B cell (primary cell): ENCODE data around the gene PLK3. TPM values are rescaled to one million over a fixed set of nuclear protein-coding genes. Genes with fewer than 3 reads are reported as not detected.

Experiments
- ATAC-seq: fragments of 200-7000 bp; cut with Tn5 transposase; one replicate; pipeline ENCODE4 v1.10.0; 2021; ENCODE audit warnings: low read depth, mild to moderate bottlenecking, moderate number of reproducible peaks, moderate library complexity
- CTCF ChIA-PET: fragments of 350-600 bp; sonication (Branson Sonifier 250); formaldehyde crosslinking; loops from one replicate; lab custom pipeline; 2021; ENCODE audit warnings: antibody characterized with exemption, inconsistent platforms; lab: Charles Lee
- POLR2A ChIA-PET: fragments of 350-600 bp; sonication (Branson Sonifier 250); formaldehyde crosslinking; loops from one replicate; lab custom pipeline; 2021; ENCODE audit warnings: antibody characterized with exemption; lab: Charles Lee
- DNase-seq: peaks from one replicate; pipeline ENCODE4 v3.0.0; 2013
- H2AFZ ChIP-seq: 2 replicates; pipeline ENCODE4 v1.6.1; 2012; ENCODE audit warnings: mild to moderate bottlenecking, low read depth, low read length; ENCODE audit not compliant: insufficient read depth, poor library complexity, severe bottlenecking
- H3K27ac ChIP-seq, 2 donors: 1 replicate in 1 of 2; 2 replicates in 1 of 2; pipeline ENCODE4 v1.5.1; 2012 to 2013; ENCODE audit warnings: low read length in 2 of 2, mild to moderate bottlenecking in 2 of 2, moderate library complexity in 1 of 2
- H3K27me3 ChIP-seq, 4 experiments: fragments of 200-600 bp in 1 of 4; sonication (generic) in 1 of 4; replicated peaks in 1 of 4; 1 replicate in 2 of 4; 2 replicates in 2 of 4; pipeline versions ENCODE4 v1.6.1 to v1.7.0; 2013 to 2016; ENCODE audit warnings: low read length in 3 of 4, mild to moderate bottlenecking in 2 of 4, mixed read lengths in 1 of 4, moderate library complexity in 1 of 4; ENCODE audit not compliant: insufficient read depth in 4 of 4, control insufficient read depth in 3 of 4; ENCODE audit errors: control extremely low read depth in 1 of 4
- H3K36me3 ChIP-seq, 2 experiments: replicated peaks in 1 of 2; 1 replicate in 1 of 2; 2 replicates in 1 of 2; pipeline versions ENCODE4 v1.6.1 to v1.7.1; 2013; ENCODE audit warnings: low read length in 1 of 2; ENCODE audit not compliant: insufficient read depth in 2 of 2, control insufficient read depth in 1 of 2; ENCODE audit errors: control extremely low read depth in 1 of 2, extremely low read depth in 1 of 2
- H3K4me1 ChIP-seq, 2 donors: fragments of 200-600 bp in 1 of 2; sonication (generic) in 1 of 2; 1 replicate in 1 of 2; 2 replicates in 1 of 2; pipeline versions ENCODE4 v1.5.1 to v1.6.1; 2013 to 2017; ENCODE audit warnings: low read length in 2 of 2; ENCODE audit not compliant: control insufficient read depth in 2 of 2, insufficient read depth in 2 of 2
- H3K4me2 ChIP-seq: replicated peaks from 2 replicates; pipeline ENCODE3; 2012; ENCODE audit warnings: mild to moderate bottlenecking, low read depth, low read length; ENCODE audit not compliant: poor library complexity, severe bottlenecking
- H3K4me3 ChIP-seq, 5 experiments: fragments of 200-600 bp in 1 of 5; sonication (generic) in 1 of 5; 1 replicate in 3 of 5; 2 replicates in 2 of 5; pipeline versions ENCODE4 v1.5.1 to v1.7.0; 2011 to 2016; ENCODE audit warnings: low read length in 4 of 5, mild to moderate bottlenecking in 4 of 5, low read depth in 2 of 5, control low read depth in 1 of 5, moderate library complexity in 1 of 5; ENCODE audit not compliant: insufficient read depth in 1 of 5; ENCODE audit errors: control extremely low read depth in 1 of 5, extremely low read depth in 1 of 5
- H3K79me2 ChIP-seq: fragments of 200-600 bp; sonication (generic); one replicate; pipeline ENCODE4 v1.6.0; 2016; ENCODE audit warnings: low read length; ENCODE audit not compliant: control insufficient read depth, insufficient read depth
- H3K9ac ChIP-seq: fragments of 200-600 bp; sonication (generic); 2 replicates; pipeline ENCODE4 v1.6.1; 2017; ENCODE audit warnings: mild to moderate bottlenecking, low read length, moderate library complexity
- H3K9me3 ChIP-seq, 3 donors: one replicate each; pipeline versions ENCODE4 v1.6.1 to v1.7.1; 2013; ENCODE audit warnings: low read length in 2 of 3; ENCODE audit not compliant: control insufficient read depth in 2 of 3, insufficient read depth in 1 of 3; ENCODE audit errors: control extremely low read depth in 1 of 3
- H4K20me1 ChIP-seq: 2 replicates; pipeline ENCODE4 v1.6.0; 2012; ENCODE audit warnings: mild to moderate bottlenecking, low read length; ENCODE audit not compliant: insufficient read depth, control insufficient read depth, poor library complexity, severe bottlenecking
- H3K27ac Mint-ChIP-seq: one replicate; pipeline ENCODE4 v1.8.0; 2021; ENCODE audit warnings: mixed read lengths
- H3K27me3 Mint-ChIP-seq: one replicate; pipeline ENCODE4 v1.8.0; 2021; ENCODE audit warnings: mixed read lengths
- H3K4me1 Mint-ChIP-seq: one replicate; pipeline ENCODE4 v1.8.0; 2021; ENCODE audit warnings: mixed read lengths
- H3K4me3 Mint-ChIP-seq: one replicate; pipeline ENCODE4 v1.8.0; 2021; ENCODE audit warnings: mixed read lengths
- H3K9me3 Mint-ChIP-seq: one replicate; pipeline ENCODE4 v1.8.0; 2022; ENCODE audit warnings: mixed read lengths; ENCODE audit not compliant: insufficient read depth
- EZH2 ChIP-seq: IDR thresholded peaks from 2 replicates; pipeline ENCODE4 v1.6.1; 2012; ENCODE audit warnings: borderline replicate concordance, low read depth, mild to moderate bottlenecking, moderate library complexity, low read length; ENCODE audit not compliant: insufficient read depth, poor library complexity, severe bottlenecking
- WGBS: methylation state at CpG from one replicate; pipeline ENCODE4 v1.1.5; 2013; ENCODE audit warnings: missing lambda C conversion rate; ENCODE audit not compliant: insufficient coverage; 5-methylcytosine and 5-hydroxymethylcytosine counted together
- intact Hi-C: fragments of 100-400 bp; cut with micrococcal nuclease; formaldehyde crosslinking; loops from one replicate; pipeline ENCODE4 v1.10.0; 2022
- polyA plus RNA-seq: library from polyadenylated mRNA; depleted of rRNA; stranded (reverse); fragments of >200 nt; gene quantifications from 2 replicates; pipeline ENCODE4 v1.2.3, GENCODE V29; 2012
- total RNA-seq, 2 donors: library from RNA; stranded (reverse); fragments of 120-200 nt in 1 of 2; gene quantifications; 1 replicate in 1 of 2; 2 replicates in 1 of 2; pipeline versions ENCODE4 v1.2.3 to v1.2.4, GENCODE V29; 2013 to 2022
- TF ChIP-seq, protein P1 (sequence below): fragments of 200-600 bp; IDR thresholded peaks from one replicate; pipeline ENCODE4 v1.8.0; 2022; ENCODE audit warnings: antibody characterized with exemption, mild to moderate bottlenecking

The PLK3 gene
- total and polyA plus RNA-seq, 2 donors (not counting 1 experiment from before 2014, with no cell fraction given), result 35.9 to 93.5 TPM

DNA sequence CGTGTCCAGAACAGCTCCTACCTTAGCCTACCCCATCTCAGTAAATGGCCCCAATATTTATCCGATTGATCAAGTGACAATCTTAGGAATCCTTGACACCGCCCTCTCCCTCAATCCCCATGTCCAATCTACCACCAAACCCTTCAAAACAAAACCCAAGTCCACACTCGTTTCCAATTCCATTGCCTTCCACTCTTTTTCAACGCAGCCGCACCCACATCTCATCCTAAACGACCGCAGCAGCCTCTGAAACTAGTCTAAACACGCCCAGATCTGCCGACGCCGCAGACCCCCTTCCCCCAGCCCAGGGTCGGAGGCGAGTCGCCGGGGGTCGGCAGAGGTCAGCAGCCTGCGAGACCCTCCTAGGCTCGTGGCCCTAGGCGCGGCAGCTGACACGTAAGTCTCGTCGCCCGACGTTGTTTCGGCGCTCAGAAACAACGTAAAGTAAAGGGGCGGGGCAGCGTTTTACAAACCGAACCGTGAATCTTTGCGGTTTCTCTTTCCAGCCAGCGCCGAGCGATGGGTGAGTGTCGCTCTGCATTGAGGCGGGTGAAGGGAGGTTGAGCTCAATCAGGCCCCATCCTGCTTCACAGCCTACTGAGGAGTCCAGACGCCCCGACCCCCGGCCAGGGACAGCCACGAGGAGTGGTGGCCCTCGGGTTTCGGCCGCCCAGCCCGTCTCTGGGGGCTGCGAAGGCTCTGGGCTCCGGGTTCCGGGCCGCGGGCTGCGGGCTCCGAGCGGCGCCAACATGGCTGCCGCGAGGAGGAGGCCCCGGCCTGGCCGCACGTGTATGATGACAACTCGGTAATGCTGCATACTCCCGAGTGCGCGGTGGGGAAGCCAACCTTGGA, 24.9 kb upstream of the PLK3 start, which contains the start of gene RPS8:
TSS of gene RPS8 (plus strand) at position 463 of the 852 bp plus-strand sequence. CDS start at position 520, 57 bp downstream.
- Histone ChIP-seq H3K36me3 (peaks cover 0 to 42% of the 10 kb centered on the region in 2 experiments), H3K4me2 (peak within 1 kb of the TSS; percentile 75), H3K9me3 (no peaks in the 10 kb centered on the region), H3K4me3 (peak within 1 kb of the TSS; percentile 85 to 99 (median 89)), H3K4me1 (peaks cover 14 to 28% of the 10 kb centered on the region in 2 donors), H4K20me1 (peaks cover 35% of the 10 kb centered on the region), H3K9ac (peak within 1 kb of the TSS; percentile 94), H3K27ac (peak within 1 kb of the TSS; percentile 89 to 93), H3K79me2 (peaks cover 5% of the 10 kb centered on the region), H2AFZ (peak within 1 kb of the TSS; percentile 98), H3K27me3 (no peaks in the 10 kb centered on the region)
- Mint-ChIP-seq H3K27me3 (no peaks in the 10 kb centered on the region), H3K4me1 (peaks cover 34% of the 10 kb centered on the region), H3K27ac (peak within 1 kb of the TSS; percentile 94), H3K9me3 (no peaks in the 10 kb centered on the region), H3K4me3 (peak within 1 kb of the TSS; percentile 95)
- TF ChIP-seq EZH2, result no peak
- TF ChIP-seq, protein P1, sequence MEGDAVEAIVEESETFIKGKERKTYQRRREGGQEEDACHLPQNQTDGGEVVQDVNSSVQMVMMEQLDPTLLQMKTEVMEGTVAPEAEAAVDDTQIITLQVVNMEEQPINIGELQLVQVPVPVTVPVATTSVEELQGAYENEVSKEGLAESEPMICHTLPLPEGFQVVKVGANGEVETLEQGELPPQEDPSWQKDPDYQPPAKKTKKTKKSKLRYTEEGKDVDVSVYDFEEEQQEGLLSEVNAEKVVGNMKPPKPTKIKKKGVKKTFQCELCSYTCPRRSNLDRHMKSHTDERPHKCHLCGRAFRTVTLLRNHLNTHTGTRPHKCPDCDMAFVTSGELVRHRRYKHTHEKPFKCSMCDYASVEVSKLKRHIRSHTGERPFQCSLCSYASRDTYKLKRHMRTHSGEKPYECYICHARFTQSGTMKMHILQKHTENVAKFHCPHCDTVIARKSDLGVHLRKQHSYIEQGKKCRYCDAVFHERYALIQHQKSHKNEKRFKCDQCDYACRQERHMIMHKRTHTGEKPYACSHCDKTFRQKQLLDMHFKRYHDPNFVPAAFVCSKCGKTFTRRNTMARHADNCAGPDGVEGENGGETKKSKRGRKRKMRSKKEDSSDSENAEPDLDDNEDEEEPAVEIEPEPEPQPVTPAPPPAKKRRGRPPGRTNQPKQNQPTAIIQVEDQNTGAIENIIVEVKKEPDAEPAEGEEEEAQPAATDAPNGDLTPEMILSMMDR, result no peak
- intact Hi-C loops, result loop anchor here (1.0 to 5.0 kb wide), 6 partner anchors 11 to 237 kb away; partner anchors contain the start of genes HECTD3, KIF2C, RNU5D-1 and UROD
- ATAC-seq (peak; percentile 83), DNase-seq (peak; percentile 95)
- ChIA-PET CTCF (interaction anchor here (0.8 to 2.9 kb wide), 17 partner anchors 8 to 237 kb away, joined by 3 to 39 read pairs (median 4); partner anchors contain the start of genes BEST4, HECTD3, PLK3 and PTCH2), POLR2A (interaction anchor here (0.6 to 2.5 kb wide), 22 partner anchors 9 to 743 kb away, joined by 3 to 25 read pairs (median 6); partner anchors contain the start of genes ARMH1, EIF2B3, HECTD3 and PLK3)
- WGBS, result under 1% methylated on average over 64 of the region's 65 CpGs
